ENCODE results near the gene CNOT2.

CNOT2 gene, protein sequence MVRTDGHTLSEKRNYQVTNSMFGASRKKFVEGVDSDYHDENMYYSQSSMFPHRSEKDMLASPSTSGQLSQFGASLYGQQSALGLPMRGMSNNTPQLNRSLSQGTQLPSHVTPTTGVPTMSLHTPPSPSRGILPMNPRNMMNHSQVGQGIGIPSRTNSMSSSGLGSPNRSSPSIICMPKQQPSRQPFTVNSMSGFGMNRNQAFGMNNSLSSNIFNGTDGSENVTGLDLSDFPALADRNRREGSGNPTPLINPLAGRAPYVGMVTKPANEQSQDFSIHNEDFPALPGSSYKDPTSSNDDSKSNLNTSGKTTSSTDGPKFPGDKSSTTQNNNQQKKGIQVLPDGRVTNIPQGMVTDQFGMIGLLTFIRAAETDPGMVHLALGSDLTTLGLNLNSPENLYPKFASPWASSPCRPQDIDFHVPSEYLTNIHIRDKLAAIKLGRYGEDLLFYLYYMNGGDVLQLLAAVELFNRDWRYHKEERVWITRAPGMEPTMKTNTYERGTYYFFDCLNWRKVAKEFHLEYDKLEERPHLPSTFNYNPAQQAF

DNA sequence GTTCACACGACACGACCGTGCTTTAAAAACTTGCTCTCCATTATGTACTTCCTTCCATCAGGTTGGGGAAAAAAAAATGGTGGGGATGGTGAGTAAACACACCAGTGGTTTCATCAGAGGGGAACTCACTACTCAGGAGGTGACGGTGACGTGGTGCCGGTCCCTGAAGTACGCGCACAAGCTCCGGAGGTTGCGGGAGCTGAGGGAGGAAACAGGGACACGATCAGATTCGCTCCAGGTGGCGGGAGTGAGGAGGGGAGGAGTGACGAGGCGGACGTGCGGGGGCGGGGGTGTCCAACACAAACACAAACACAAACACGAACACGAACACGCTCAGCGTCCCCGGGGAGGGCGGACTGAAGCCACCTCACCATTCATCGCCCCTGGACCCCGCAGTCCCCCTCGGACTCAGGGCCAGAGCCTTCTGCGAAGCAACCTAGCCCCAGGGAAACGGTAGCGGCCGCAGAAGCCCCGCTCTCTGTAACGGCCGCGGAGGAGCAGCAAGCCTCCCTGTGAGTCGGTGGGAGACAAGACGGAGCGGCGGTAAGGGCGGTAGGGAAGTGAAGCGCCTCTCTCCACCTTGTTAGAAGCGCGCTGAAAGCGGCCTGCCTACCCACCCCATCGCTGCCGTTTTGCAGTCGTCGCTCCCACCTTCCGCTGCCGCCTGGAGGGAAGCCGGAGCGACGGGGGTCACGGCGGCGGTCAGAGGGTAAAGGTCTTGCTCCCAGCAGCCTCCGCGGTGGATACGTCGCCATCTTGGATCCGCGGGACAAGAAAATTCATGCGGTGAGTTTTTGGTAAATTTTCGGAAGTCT, at the start of gene CNOT2:
CNOT2 (plus strand) TSS at position 739 of the 815 bp plus-strand sequence. CDS start 34,794 bp downstream, outside the sequence.
- DNase-seq, result peak; percentile 94

DNA sequence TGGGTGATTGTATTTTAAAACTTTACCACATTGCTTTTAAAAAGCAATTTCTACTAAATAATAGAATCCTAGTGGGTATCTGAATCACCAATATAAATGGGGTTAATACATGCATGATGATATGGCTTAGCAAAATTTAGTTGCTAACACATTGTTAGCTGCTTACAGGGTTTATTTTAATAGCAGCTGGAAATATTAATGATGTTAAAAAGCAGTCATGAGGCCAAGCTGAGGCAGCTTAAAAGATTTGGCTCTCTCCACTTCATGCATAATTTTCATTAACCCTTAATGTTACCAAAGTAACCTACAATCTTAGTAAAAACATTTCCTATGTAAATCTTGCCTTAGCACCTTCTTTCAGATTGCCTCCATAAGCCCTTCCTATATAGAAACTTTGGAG, 49.2 kb upstream of the CNOT2 start:
- no peak for DNase-seq

DNA sequence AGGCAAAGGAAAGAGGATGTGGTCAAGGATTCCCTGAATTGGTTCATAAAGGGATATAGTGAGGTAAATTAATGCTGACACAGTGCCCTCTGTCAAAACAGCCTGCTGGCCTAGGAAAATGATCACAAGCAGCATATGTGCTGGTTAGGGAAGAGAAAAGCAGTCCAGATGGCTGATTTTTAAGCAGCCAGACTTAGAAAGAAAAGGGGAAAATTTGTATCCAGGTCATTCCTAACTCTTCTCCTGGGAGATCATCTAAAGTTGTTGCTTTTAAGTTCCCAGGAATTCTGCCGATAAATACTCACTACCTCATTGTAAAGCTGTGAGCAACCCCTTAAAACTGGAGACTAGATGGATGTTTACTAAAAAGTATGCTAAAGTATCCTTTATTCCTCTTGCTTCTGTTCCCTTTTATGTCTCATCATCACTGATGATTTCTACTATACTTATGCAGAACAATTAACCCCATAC, 46.4 kb upstream of the CNOT2 start:
- DNase-seq, result no peak

DNA sequence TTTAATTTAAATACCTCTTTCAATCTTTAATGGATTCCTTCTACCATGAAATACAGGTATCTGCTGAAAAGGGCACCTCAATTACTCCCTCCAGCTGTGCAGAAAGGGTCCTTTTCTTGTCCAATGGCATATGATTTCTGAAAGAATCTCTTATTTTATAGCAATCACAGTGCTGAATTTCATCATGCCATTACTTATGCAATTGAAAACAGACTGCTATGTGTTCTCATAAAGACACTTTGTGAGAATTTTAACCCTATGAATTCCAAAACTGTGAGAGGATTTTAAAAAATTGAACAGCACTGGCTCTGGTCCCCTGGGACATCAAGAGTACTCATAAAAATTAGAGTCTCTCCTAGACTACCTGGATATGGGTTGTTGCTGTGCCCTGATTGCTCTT, 45.9 kb upstream of the CNOT2 start:
- DNase-seq, result no peak

DNA sequence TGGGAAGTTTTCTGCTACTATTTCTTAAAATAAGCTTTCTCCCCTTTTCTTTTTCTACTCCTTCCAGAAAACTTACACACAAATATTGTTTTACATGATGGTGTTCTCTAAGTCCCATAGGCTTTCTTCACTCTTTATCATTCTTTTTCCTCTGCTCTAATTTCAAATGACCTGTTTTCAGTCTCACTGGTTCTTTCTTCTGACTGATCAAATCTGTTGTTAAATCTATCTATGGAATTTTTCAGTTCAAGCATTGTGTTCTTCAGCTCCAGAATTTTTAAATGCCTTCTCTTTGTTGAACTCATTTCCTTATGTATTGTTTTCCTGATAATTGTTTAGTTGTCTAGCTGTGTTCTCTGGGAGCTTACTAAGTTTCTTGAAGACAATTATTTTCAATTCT, 29.5 kb upstream of the CNOT2 start:
- no peak for DNase-seq

DNA sequence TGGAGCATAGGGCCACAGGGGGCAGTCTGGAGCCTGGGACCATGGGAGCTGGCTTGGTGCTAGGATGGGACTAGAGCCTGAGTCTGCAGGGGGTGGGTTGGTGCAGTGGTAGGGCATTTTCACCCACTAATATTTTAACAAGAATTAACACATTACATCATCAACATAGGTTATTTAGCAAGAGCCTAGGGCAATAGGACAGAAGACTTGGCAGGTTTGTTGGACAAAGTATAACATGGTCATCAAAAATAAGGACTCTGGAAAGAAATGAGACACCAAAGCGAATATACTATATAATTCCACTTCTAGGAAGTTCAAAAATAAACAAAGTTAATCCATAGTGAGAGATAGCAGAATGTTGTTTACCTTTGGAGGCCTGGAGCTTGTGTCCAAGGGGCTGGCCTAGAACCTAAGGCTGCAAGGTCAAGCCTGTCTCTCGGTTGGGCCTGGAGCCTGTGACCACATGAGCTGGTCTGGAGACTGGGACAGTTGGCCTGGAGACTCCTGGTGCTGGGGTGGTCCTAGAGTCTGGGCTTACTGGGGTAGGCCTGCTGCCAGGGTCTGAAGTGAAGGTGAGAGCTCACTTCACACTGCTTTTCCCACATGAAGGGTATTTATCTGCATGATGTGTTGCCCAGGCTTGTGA, 28.1 kb upstream of the CNOT2 start:
- DNase-seq, result no peak

DNA sequence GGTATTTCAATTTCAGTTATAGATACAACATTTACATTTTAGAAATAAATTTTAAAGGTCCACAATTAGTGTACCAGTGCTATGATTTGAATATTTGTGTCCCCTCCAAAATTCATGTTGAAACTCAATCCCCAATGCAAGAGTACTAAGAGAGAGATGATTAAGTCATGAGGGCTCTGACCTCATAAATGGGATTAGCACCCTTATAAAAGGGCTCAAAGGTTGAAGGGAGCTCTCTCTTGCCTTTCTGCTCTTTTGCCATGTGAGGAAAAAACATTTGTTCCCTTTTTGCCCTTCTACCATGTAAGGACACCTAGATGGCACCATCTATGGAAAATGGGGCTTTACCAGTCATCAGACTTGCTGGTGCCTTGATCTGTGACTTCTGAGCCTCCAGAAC, 25.8 kb upstream of the CNOT2 start:
- no peak for DNase-seq

DNA sequence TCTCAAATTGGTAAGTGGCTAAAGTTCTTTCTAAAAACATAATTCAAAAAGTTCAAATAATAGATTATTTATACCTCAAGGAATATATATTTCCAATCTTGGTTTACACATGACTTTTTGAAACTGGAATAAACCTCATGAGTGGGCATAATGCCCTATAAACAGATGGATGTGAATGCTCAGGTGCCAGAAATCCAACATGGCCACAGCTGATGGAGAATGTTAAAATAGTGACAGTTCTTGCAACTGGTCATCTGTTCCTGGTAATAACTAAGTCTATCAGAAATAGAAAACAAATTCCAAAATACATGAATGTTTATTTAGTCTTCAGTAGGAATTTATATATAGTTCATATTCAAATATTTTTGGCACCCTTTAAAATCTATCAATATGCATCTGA, 21.6 kb upstream of the CNOT2 start:
- no peak for DNase-seq

DNA sequence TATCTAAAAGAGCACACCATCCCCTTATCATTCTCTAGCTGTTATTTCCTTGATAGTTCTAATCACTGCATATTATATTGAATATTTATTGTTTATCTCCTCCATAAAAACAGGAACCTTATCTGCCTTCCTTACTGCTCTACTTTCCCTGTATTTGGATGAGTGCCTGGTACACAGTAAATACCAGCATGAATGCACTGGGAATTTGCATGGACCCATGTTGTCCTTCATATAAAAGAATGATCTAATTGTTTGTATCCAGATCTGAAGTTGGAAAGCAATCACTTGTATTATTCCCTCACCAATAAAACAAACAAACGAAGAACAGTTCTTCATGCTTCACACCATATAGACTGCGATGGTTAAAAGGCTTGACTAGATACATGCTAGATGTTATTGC, 15.3 kb upstream of the CNOT2 start:
- DNase-seq, result peak; percentile 8

DNA sequence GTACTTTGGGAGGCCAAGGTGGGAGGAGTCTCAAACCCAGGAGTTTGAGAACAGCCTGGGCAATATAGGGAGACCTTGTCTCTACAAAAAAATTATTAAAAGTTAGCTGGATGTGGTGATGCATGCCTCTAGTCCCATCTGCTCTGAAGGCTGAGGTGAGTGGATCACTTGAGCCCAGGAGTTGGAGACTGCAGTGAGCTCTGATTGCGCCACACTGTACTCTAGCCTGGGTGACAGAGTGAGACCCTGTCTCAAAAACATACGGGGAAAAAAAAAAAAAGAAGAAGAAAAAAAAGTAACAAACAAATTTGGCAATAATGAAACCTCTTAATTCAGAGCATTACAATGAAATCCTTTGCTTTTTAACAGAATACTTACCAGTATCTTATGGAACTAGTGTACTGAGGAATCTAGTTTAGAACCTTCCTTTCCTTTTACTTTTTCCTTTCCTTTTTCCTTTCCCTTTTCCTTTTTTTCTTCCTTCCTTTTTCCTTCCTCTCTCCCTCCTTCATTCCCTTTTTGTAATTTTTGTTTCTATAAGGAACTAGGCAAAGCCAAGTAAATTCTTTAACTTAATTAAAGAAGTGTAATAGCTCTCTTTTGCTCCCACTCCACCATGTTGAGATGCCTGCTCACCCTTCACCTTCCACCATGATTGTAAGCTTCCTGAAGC, 12.2 kb upstream of the CNOT2 start:
- DNase-seq, result no peak

DNA sequence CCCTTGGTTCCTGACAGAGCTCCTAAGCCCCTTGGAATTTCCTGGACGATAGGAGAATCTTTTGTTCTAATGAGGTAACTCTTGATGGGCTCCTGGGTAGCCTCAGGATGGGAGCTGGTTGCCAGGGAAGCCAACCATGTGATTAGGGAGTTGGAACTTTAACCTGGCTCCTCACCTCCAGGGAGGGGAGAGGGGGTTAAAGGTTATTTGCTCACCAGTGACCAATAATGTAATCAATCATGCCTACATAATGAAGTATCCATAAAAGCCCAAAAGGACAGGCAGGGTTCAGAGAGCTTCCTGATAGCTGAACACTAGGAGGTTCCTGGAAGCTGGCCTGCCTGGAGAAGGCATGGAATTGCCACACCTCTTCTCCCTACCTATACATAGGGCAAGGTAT, 6.2 kb upstream of the CNOT2 start:
- no peak for DNase-seq

DNA sequence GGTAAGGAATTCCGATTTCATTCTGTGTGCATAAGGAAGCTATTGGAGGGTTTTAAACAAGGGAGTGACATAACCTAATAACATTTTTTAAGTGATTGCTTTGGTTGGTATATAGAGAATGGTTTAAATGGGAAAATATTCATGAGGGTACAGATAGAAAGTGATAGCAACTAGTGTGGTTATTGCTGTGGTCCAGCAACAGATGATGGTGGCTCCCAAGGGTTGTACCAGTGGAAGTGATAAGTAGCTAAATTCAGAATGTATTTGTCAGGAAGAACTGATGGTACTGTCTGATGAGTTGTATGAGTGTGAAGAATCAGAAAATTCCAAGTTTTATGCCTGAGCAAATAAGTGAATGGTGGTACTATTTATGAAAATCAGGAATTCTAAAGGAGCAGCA, 2.6 kb upstream of the CNOT2 start:
- DNase-seq, result no peak

DNA sequence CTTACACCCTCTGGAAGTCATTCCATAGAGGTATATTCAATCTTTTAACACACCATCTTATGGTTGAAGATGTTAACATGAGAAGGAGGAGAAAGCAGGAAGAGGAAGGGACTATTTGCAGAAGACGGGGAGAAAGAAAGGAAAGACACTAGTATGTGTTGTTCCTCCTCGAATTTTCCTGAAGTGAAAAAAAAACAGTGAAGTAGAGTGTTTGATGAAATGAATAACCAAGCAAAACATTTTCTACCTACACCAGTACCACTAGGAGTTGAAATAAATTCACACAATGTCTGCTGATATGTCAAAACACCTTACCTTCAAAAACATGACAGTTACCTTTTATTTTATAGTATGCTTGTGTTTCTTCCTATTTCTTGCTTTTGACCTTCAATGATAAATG, 1.4 kb upstream of the CNOT2 start:
- no peak for DNase-seq

DNA sequence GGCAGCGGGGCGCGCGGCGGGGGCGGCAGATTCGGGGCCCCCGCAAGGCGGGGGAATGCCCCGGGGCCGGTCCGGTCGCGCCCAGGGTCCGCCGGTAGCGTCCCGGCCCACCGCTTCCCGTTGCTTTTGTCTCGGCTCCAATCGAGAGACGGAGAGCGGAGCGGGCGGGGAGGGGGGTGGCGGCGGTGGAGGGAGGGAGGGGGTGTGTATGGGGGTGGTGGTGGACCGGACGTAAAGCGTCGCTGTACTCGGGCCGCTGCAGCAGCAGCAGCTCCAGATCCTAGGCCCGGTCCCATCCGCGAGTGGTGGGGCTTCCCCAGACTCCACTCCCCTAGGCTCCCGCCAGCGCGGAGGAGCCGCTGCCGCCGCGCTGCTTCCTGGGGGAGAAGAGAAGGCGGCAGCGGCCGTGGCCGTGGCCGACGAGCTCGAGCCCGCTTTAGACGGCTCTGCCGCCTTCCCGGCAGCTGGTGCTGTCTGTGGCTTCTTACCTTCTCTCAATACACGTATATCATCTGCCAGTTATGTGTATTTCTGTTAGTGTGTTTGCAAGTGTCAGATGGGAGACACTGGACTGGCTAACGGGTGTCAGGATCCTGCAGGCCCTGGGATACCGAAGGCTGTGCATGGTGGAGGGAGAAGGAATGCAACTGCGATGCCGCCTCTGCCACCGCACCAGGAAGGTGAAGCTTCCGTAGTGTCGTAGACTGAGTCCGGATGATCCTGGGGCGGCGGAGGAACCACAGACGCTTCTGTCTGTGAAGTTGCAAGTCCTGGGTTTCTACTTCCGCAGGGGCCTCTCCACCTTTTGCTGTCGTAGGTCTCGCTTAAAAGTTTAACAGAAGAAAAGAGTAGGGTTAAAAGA, 508 bp downstream of the CNOT2 start:
- peak; percentile 77 for DNase-seq

DNA sequence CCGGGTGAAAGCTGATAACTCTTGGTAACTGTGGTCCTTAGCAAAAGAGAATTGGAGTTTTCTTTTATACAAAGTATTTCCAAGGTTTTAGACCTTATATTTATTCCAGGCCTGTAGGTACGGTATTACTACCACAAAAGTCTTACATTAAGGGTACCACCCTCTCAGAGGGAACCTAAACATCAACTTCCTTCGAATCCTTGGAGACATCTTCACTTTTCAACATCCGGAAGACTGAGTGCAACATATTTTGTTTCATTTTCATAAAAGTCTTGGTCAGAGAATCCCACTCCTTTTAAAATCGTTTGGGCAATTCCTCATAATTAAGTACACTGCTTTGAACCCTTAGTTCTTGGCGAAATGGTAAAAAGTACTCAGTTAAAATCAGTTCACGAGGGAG, 1.2 kb downstream of the CNOT2 start:
- no peak for DNase-seq

DNA sequence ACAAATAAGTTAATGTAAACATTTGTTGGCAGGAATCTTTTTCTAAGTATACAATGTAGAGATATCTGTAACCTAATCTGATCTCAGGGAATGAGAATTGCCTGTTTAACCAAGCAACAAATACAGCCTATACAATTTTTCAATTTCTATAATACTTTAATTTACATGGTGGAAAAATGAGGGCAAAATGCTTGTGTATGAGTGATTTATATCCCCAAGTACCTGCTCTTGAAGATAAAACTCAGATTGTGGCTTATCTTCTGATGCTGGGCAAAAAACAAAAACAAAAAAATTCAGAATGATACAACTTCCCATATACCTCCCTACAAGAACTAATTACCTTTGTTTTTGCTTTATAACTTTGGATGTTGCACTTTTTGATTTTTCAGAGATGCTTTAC, 2.2 kb downstream of the CNOT2 start:
- no peak for DNase-seq

DNA sequence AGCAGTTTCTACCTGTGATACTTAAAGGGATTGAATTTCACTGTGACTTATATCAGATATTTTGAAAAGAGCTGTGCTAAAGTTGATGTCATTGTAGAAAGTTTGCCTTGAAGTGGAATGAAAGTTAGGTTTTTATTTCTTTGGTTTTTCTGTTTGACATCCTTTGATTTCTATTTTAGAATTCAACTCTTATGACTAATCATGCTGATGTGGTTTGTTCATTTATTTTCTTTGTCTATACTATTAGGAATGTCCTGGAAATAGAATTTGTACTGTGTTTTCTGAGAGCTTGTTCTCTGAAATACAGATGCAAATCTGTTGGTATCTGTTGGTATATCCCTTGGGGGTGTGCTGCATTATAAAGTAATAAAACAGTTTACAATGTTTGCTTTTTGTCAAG, 3.3 kb downstream of the CNOT2 start:
- no peak for DNase-seq

DNA sequence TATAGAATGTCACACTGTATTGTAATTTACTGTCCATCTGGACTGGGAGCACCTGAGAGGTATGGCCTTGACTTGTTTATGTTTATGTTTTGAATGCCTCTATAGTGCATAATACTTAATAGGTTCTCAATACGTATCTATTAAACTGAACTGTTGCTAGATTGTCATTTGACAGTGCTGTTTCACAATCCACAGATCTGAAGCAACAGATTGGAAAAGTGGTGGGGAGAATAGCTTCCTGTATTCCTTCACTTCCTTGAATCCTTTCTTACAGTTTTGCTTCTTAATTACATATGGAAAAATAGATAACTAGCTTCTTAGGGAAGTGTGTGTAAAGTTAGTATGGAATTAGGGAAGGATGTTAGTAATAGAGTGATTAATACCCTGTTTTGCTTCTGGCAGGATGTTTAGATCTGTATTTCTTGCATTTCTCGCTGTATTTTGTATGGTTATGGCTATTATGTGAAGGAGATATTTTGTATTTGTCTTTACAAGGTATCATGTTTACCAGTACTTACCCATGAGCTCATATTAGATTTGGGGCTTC, 4.5 kb downstream of the CNOT2 start:
- no peak for DNase-seq

DNA sequence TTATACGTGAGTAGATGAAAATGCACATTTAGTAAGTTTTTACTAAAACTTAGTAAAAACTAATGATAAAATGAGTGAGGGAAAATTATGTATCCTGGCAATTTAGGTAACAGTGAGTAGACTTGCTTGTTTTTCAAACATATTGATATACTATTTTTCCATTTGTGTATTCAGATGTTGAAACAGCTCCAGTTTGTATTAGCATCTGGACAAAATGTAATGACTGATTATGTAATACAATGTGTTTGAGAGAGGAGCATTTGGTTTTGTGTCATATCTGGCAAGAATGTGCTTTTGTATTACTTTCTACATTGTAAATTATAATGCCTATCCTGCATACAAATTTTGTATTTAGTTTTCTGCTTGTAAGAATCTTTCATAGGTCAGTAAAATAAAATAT, 5.6 kb downstream of the CNOT2 start:
- DNase-seq, result no peak

DNA sequence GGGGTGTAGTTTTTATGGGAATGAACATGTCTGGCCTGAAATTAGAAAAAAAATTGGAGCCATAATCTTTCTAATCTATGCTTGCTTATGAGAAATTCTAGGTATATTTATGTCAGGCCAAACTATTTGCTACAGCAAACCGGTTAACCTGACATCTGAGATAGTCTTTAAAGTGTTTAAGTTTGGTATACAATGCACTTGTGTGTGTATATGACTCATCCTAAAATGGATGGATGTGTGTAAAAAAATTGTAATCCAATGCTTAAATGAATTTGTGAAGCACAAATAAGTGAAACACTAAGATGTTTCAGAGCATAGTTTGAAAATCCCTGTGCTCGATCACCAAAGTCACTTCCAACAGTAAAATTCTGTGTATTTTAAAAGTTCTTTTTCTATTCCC, 6.7 kb downstream of the CNOT2 start:
- DNase-seq, result no peak

DNA sequence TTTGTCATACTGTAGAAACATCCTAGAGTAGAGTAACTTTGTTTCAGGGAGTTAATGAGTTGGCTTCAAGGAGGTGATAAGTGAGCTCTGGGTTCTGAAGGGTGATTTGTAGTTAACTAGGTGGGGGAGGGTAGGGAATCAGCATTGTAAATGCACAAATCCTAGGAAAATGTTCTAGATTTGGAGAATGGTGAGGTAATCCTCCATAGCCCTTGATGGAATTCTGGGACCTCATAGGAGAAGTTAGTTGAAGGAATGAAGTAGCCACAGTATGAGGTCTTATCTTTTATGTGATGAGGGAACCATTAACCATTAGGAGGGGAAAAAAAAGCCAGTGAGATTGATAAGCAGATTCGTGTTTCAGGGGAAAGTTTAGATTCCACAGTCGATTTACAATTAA, 8.0 kb downstream of the CNOT2 start:
- DNase-seq, result no peak

DNA sequence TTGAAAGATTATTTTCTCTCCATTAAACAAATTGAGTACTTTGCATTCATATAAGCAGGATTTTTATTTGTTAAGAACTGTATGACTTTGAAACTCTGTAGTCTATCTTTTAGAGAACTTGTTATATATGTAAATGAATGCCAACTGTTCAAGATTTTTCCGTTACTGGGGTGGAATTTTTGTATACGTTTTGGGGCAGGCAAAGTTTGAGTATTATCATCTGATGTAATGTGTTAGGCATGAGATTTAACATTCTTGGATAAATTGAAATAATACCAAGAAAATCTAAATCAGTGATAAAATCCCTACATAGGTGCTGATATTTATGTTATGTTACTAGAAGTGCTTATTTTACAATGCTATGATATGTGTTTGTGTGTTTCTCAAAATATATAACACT, 8.4 kb downstream of the CNOT2 start:
- no peak for DNase-seq
